Endometrium (tissue), 2 donors: ENCODE measurements around the gene DROSHA.
A peak's percentile ranks its signal among the peaks of the same experiment; 100 is the strongest.
"Not testable (repeated sequence)": the region's sequence is repeated elsewhere in the genome, so short reads cannot be mapped to it uniquely, and the experiment has no call there.

Experiments used
- FAIRE-seq: peaks from 2 replicates; lab custom pipeline; 2012; peaks lifted over from hg19 to GRCh38; lab: Jason Lieb, UNC
- donor health status: control.
- donor health status: control.

The DROSHA gene

GRCh38 chr5:31531888-31532547 lies at the start of gene DROSHA, which contains the start of gene C5orf22:
DROSHA (minus strand) TSS chr5:31532093; CDS start chr5:31529059, 3,034 bp downstream.
C5orf22 (plus strand) TSS chr5:31532301; CDS start chr5:31532393, 92 bp downstream.
- peak; percentile 95 for FAIRE-seq

GRCh38 chr5:31579558-31579957 lies 47.7 kb upstream of the DROSHA start:
- FAIRE-seq, result no peak

- FAIRE-seq, result no peak
These were observed 45.5 kb upstream of the DROSHA start for GRCh38 chr5:31577438-31577837.

GRCh38 chr5:31574772-31575171 lies 42.9 kb upstream of the DROSHA start:
- FAIRE-seq, result no peak

GRCh38 chr5:31573494-31574142 lies 41.7 kb upstream of the DROSHA start:
- no peak for FAIRE-seq

- no peak for FAIRE-seq
These were observed 37.2 kb upstream of the DROSHA start for GRCh38 chr5:31569068-31569467.

GRCh38 chr5:31568302-31568835 lies 36.5 kb upstream of the DROSHA start:
- FAIRE-seq, result no peak

- not testable (repeated sequence) for FAIRE-seq
These were observed 34.5 kb upstream of the DROSHA start for GRCh38 chr5:31566362-31566761.

- FAIRE-seq, result no peak
These were observed 31.3 kb upstream of the DROSHA start for GRCh38 chr5:31563216-31563615.

GRCh38 chr5:31561946-31562345 lies 30.1 kb upstream of the DROSHA start:
- no peak for FAIRE-seq

- FAIRE-seq, result no peak
These were observed 28.0 kb upstream of the DROSHA start for GRCh38 chr5:31559942-31560341.

- FAIRE-seq, result no peak
These were observed 24.6 kb upstream of the DROSHA start for GRCh38 chr5:31556461-31556860.

- FAIRE-seq, result no peak
These were observed 22.7 kb upstream of the DROSHA start for GRCh38 chr5:31554552-31554951.

GRCh38 chr5:31553863-31554262 lies 22.0 kb upstream of the DROSHA start:
- FAIRE-seq, result no peak

GRCh38 chr5:31551878-31552277 lies 20.0 kb upstream of the DROSHA start:
- FAIRE-seq, result no peak

GRCh38 chr5:31549114-31549513 lies 17.2 kb upstream of the DROSHA start:
- not testable (repeated sequence) for FAIRE-seq

- FAIRE-seq, result no peak
These were observed 6.0 kb upstream of the DROSHA start for GRCh38 chr5:31537851-31538250.

GRCh38 chr5:31537349-31537748 lies 5.5 kb upstream of the DROSHA start:
- no peak for FAIRE-seq

- no peak for FAIRE-seq
These were observed 5.0 kb upstream of the DROSHA start for GRCh38 chr5:31536873-31537272.

GRCh38 chr5:31534527-31535046 lies 2.7 kb upstream of the DROSHA start:
- no peak for FAIRE-seq

GRCh38 chr5:31531543-31531887 lies 378 bp downstream of the DROSHA start:
- FAIRE-seq, result no peak

GRCh38 chr5:31530541-31531265 lies 1.2 kb downstream of the DROSHA start:
- FAIRE-seq, result no peak

- FAIRE-seq, result no peak
These were observed 8.9 kb downstream of the DROSHA start for GRCh38 chr5:31523041-31523440.
